Mucosa of descending colon (tissue), 3 donors: ENCODE measurements around the gene OR10A2. TPM values are rescaled to one million over a fixed set of nuclear protein-coding genes. Genes with fewer than 3 reads are reported as not detected.
"Not testable (repeated sequence)": the region's sequence is repeated elsewhere in the genome, so short reads cannot be mapped to it uniquely, and the experiment has no call there.

Experiments used
- ATAC-seq: fragments of 200-7000 bp; cut with Tn5 transposase; one replicate; pipeline ENCODE4 v1.9.1; 2020; ENCODE audit warnings: mild to moderate bottlenecking, moderate library complexity
- DNase-seq, 3 donors: peaks; one replicate each; pipeline ENCODE4 v3.0.0-alpha.2; 2020
- H3K36me3 ChIP-seq: fragments of 200-600 bp; one replicate; pipeline ENCODE4 v1.8.0; 2021; ENCODE audit warnings: low read depth, mild to moderate bottlenecking
- H3K4me1 ChIP-seq: fragments of 200-600 bp; one replicate; pipeline ENCODE4 v1.8.0; 2021; ENCODE audit warnings: low read depth, mild to moderate bottlenecking
- H3K4me3 ChIP-seq: fragments of 200-600 bp; one replicate; pipeline ENCODE4 v1.8.0; 2021; ENCODE audit warnings: mild to moderate bottlenecking
- H3K9me3 ChIP-seq: fragments of 200-600 bp; one replicate; pipeline ENCODE4 v1.8.0; 2021; ENCODE audit warnings: mild to moderate bottlenecking
- intact Hi-C, 2 donors: fragments of 100-400 bp; cut with DNase I in 1 of 2; cut with micrococcal nuclease in 1 of 2; formaldehyde crosslinking; loops; one replicate each; pipeline versions ENCODE4 v1.11.0 to v1.11.1; 2022; cut with DNase I, micrococcal nuclease
- total RNA-seq, 3 donors: library from RNA; stranded (reverse); fragmentation: NEBNext Ultra II Directional in 2 of 3; extraction: Animal tissue kit (Norgen Biotek cat#: 25700) in 2 of 3; gene quantifications; one replicate each; pipeline versions ENCODE4 v1.2.1 to v1.2.4, GENCODE V29; 2021 to 2023
- TF ChIP-seq, protein P1 (sequence below): fragments of 200-600 bp; IDR thresholded peaks from one replicate; pipeline ENCODE4 v1.8.0; 2022; ENCODE audit warnings: antibody characterized with exemption, mild to moderate bottlenecking
- donor health status: DM: no; HTN: no; CAD: no; lungs with moderate emphysema.
- donor health status: DM: no; HTN: no; CAD: no.
- donor health status: DM: no; HTN: yes; CAD: no.

OR10A2 gene
- total RNA-seq, 3 donors from 2014 or later: 0.06 TPM; not detected in 2

DNA sequence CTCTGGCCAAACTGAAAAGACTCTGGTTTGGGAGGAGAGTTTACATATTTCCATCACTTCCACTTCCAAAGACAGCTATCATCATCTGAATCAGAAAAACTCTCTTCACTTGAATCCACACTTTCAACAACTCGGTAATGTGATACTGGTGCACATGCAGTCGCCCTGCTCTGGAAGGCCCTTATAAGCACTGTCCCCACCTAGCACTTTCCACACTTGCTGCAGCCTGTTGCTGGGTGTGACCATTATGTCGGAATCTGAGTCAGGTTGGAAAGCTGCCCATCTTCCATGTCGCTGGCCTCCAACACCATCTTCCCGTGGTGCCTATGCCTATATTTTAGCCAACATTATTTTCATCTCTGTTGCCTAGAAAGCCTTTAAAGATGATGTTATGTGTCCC is 18.5 kb upstream of the OR10A2 start:
- Histone ChIP-seq H3K9me3 (no peaks in the 10 kb centered on the region), H3K36me3 (no peaks in the 10 kb centered on the region), H3K4me1 (no peaks in the 10 kb centered on the region), H3K4me3 (no peak overlapping the region)
- no peak for DNase-seq
- TF ChIP-seq, protein P1, sequence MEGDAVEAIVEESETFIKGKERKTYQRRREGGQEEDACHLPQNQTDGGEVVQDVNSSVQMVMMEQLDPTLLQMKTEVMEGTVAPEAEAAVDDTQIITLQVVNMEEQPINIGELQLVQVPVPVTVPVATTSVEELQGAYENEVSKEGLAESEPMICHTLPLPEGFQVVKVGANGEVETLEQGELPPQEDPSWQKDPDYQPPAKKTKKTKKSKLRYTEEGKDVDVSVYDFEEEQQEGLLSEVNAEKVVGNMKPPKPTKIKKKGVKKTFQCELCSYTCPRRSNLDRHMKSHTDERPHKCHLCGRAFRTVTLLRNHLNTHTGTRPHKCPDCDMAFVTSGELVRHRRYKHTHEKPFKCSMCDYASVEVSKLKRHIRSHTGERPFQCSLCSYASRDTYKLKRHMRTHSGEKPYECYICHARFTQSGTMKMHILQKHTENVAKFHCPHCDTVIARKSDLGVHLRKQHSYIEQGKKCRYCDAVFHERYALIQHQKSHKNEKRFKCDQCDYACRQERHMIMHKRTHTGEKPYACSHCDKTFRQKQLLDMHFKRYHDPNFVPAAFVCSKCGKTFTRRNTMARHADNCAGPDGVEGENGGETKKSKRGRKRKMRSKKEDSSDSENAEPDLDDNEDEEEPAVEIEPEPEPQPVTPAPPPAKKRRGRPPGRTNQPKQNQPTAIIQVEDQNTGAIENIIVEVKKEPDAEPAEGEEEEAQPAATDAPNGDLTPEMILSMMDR: no peak
- no peak for ATAC-seq
- intact Hi-C loops: no loop called here

DNA sequence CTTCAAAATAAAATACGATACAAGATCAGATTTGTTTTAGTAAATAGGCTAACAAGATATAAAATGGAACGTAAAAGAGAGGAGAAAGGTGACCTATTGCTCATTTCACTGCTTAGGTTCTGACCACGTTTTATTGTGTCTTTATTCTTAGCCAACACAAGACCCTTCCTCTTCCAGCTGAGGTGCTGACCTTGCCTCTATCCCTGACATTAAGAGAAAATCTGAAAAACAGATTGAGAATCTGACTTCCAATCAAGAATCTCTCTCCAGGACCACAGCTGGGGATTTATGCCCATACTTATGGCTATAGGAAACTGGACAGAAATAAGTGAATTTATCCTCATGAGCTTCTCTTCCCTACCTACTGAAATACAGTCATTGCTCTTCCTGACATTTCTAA is 17.5 kb upstream of the OR10A2 start, which contains the start of gene OR10A5:
Gene OR10A5, plus strand, starts transcription at position 301 of the 400 bp plus-strand sequence. Its CDS starts 0 bp downstream, at position 301.
- H3K9me3 ChIP-seq: no peaks in the 10 kb centered on the region
- ATAC-seq: no peak
- H3K36me3 ChIP-seq: no peaks in the 10 kb centered on the region
- no peak within 1 kb of the TSS for H3K4me3 ChIP-seq
- TF ChIP-seq, protein P1: no peak
- DNase-seq: no peak
- intact Hi-C loops: no loop called here
- H3K4me1 ChIP-seq: no peaks in the 10 kb centered on the region

DNA sequence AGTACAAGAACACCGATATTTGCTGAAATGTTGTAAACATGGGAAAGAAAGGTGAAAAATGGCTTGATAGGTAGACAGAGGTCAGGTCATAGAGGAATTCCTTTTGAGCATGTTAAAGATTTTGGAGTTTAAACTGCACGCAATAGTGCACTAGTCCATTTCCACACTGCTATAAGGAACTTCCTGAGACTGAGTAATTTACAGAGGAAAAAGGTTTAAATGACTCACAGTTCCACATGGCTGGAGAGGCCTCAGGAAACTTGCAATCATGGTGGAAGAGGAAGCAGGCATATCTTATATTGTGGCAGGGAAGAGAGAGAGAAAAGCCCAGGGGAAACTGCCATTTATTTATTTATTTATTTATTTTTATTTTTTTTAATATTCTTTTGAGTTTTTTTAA is 12.3 kb upstream of the OR10A2 start:
- intact Hi-C loops: no loop called here
- no peaks in the 10 kb centered on the region for H3K36me3 ChIP-seq
- H3K9me3 ChIP-seq: no peaks in the 10 kb centered on the region
- DNase-seq: no peak
- TF ChIP-seq, protein P1: no peak
- ATAC-seq: no peak
- no peaks in the 10 kb centered on the region for H3K4me1 ChIP-seq
- H3K4me3 ChIP-seq: no peak overlapping the region

DNA sequence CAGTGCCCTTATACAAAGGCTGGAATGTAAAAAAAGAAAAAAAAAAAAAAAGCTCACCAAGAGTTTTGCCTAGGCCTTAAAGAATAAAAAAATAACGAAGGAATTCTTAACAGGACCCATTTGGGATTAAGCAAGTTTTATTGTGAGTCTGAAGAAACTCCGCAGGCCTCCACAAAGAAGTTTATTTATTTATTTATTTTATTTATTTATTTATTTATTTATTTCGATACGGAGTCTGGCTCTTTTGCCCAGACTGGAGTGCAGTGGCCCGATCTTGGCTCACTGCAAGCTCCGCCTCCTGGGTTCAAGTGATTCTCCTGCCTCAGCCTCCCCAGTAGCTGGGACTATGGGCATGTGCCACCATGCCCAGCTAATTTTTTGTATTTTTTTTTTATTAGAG is 8.1 kb upstream of the OR10A2 start:
- ATAC-seq, H3K36me3 ChIP-seq, DNase-seq, H3K4me1 ChIP-seq, intact Hi-C loops, H3K9me3 ChIP-seq, H3K4me3 ChIP-seq: not testable (repeated sequence)

DNA sequence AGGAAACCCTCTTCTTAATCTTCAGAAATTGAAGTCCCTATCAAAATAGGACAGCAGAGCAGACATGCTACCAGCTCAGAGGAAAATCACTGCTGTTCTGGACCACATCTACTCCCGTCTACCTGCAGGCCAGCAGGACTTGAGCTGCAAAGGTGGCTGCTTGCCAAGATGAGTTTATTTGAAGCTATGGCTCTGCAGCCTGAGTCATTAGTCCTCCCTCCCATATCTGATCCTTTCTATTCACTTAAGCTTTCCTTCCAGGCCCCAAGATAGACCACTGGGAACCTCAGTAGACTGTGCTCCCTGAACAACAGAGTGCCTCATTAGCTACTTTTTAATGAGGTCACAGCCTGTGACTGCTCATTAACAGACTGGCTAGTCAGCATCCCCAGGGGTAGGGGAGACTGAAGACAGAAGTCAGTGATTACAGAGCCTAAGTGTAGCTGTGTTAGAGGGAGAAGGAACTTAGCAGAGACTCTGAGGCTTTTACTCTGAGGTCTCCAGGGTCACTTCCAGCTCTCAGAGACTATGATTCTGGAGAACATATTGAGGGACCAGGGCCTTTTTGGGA is 6.8 kb upstream of the OR10A2 start:
- Histone ChIP-seq H3K4me3 (no peak overlapping the region), H3K36me3 (no peaks in the 10 kb centered on the region), H3K9me3 (no peaks in the 10 kb centered on the region), H3K4me1 (no peaks in the 10 kb centered on the region)
- TF ChIP-seq, protein P1: no peak
- ATAC-seq (no peak), DNase-seq (no peak)
- intact Hi-C loops: no loop called here

DNA sequence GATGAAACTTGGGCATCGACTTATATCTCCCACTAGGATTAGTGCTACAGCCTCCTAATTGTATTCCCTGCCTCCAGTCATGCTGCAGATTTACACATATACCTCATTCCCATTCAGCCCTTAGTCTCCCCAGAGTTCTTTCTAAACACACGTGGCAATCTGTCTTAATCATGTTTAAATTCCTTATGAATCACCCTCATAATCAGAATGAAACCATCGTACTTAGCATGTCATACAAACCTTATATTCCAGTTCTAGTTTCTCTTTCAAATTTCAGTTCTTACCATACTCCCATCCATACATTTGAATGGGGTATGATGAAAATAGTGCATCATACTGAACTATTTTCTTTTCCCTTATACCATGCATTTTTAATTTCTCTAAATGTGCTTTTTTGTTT is 6.0 kb upstream of the OR10A2 start:
- TF ChIP-seq, protein P1: no peak
- intact Hi-C loops: no loop called here
- no peaks in the 10 kb centered on the region for H3K36me3 ChIP-seq
- H3K4me3 ChIP-seq: no peak overlapping the region
- ATAC-seq (no peak), DNase-seq (no peak)
- H3K9me3 ChIP-seq: no peaks in the 10 kb centered on the region
- H3K4me1 ChIP-seq: no peaks in the 10 kb centered on the region
